GM18505 (cell line): ENCODE data around the gene PFKFB3.

ENCODE experiments used
- ATAC-seq: cut with Tn5 transposase; IDR thresholded peaks from one replicate; pipeline ENCODE4 v1.9.1; 2021; ENCODE audit not compliant: unreplicated experiment
- POLR2A ChIP-seq: IDR thresholded peaks from 4 replicates; pipeline ENCODE4 v1.6.1; 2011; ENCODE audit warnings: borderline replicate concordance; ENCODE audit not compliant: insufficient read depth, insufficient read length; ENCODE audit errors: extremely low read depth

Gene PFKFB3

GRCh38 chr10:6298428-6298827 is 95.7 kb downstream of the PFKFB3 start:
- no peak for ATAC-seq
- TF ChIP-seq POLR2A: no peak

DNA sequence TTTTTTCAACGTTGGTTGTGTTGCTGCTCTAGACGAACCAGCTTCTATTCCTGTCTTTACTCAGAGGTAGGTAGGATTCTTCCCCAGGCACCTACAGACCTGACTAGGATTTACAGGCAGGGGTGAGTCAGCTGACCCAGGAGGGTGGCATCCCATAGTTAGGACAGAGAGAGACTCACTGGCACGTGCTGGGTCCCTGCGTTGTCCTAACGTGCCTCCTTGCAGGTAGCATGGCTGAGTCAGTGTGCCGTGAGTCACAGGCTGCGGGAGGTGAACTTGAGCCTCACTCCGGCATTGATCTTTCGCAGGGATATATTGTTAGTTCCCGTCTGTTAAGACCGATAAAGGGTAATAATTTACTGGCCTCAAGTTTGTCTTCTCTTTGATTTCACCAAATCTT is 96.5 kb downstream of the PFKFB3 start:
- no peak for TF ChIP-seq POLR2A
- ATAC-seq: no peak

- ATAC-seq: no peak
- no peak for TF ChIP-seq POLR2A
Measured at GRCh38 chr10:6299743-6300105, 97.0 kb downstream of the PFKFB3 start.

DNA sequence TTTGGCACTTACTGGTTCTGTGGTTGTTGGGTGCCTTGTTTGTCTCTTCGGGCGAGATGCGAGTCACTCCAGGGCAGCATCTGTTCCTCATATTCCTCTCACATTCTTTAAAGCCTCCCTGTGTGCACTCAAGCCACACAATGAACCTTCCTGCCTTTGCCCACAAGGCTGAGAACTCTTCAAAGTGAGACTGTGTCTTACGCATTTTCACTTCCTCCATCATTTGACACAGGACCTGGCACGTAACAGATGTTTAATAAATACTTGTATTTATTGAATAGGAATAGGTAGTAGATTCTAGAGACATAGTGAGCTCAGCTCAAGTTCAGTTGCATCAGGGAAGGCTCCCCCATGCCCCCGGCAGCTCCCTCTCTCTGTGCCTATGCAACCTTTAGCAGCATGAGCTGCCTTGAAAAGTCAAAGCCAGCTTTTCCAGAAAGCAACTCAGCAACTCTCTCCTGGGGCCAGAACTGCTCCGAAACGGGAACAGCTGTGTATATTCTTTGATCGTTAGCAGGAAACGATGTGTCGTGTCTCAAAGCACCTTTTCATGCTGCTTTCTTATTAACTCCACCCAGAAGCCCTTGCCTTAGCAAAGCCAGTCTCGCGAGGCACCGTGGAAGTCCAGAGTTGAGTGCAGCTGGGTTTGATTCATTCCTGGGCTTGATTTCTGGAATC is 97.5 kb downstream of the PFKFB3 start:
- ATAC-seq: peak; percentile 92
- TF ChIP-seq POLR2A: no peak

- no peak for ATAC-seq
- TF ChIP-seq POLR2A: no peak
Measured at GRCh38 chr10:6300784-6301460, 98.2 kb downstream of the PFKFB3 start.

GRCh38 chr10:6301488-6302075 is 98.8 kb downstream of the PFKFB3 start:
- ATAC-seq: no peak
- no peak for TF ChIP-seq POLR2A
